ENCODE results near the gene R3HDM2. TPM values are rescaled to one million over a fixed set of nuclear protein-coding genes. Genes with fewer than 3 reads are reported as not detected.
A peak's percentile ranks its signal among the peaks of the same experiment; 100 is the strongest.

Gene R3HDM2
- total RNA-seq, 3 donors from 2014 or later: 31.6 to 43.0 (median 35.7) TPM

GRCh38 chr12:57476993-57477709 lies 46.3 kb upstream of the R3HDM2 start:
- peak overlapping the region in 1 of 2 donors; percentile 38 for H3K27ac ChIP-seq
- DNase-seq (ENCODE audit: low spot score in 2 of 2): no peak
- no peaks in the 10 kb centered on the region for H3K36me3 ChIP-seq
- peaks cover 0 to 15% of the 10 kb centered on the region in 2 donors for H3K4me1 ChIP-seq
- H3K4me3 ChIP-seq: peak overlapping the region; percentile 38 to 51 (median 48)
- peaks cover 0 to 33% of the 10 kb centered on the region in 2 donors for H3K27me3 ChIP-seq
- intact Hi-C loops (cut with DNase I; ENCODE audit: low total_unique reads): no loop called here
- no peaks in the 10 kb centered on the region for H3K9me3 ChIP-seq
- TF ChIP-seq CTCF (IDR thresholded peaks at IDR 0.05): no peak
- TF ChIP-seq POLR2AphosphoS5 (IDR thresholded peaks at IDR 0.05): no peak
- no peak for TF ChIP-seq POLR2A (IDR thresholded peaks at IDR 0.05)

DNA sequence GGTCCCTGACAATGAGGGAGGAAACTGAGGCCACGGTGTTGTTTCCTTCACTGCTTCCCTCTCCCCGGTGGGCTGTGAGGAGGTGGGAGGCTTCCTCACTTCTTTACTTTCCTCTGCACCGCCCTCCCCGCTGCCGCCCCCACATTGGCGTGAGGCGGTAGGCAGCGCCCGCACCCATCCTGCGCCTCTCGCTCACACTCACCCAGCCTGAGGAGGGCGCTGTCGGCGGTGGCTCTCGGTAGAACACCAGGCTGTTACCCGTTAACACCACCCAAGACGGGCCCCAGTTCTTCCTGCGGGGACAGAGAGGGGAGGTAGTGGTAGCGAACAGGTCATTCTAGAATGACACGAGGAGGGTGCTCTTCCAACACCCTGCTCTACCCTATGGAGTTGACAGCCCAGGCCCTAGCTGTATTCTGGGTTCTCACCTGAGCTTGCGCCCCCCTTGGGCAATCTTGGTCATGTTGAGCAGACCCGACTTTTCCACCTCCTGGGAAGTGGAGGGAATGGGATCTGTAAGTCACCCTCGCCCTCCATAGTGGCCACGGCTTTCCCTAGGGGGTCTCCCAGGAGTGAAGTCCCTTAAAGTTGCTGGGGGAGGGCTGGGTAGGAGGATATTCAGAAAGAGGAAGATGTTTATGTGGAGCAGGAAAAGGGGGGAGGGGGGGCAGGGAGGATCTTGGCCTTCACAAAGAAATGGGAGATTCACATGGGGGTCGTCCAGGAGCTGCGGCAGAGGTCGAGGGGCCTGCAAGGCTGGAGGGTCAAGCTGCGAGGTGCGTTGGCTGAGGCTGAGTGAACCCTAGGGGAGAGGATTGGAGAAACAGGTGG lies 45.5 kb upstream of the R3HDM2 start:
- TF ChIP-seq CTCF (IDR thresholded peaks at IDR 0.05): peak in 1 of 3 donors; percentile 14
- no peak for TF ChIP-seq POLR2A (IDR thresholded peaks at IDR 0.05)
- no peak for TF ChIP-seq POLR2AphosphoS5 (IDR thresholded peaks at IDR 0.05)
- H3K27ac ChIP-seq: peak overlapping the region in 1 of 2 donors; percentile 38
- H3K4me1 ChIP-seq: peaks cover 0 to 15% of the 10 kb centered on the region in 2 donors
- no peak for DNase-seq (ENCODE audit: low spot score in 2 of 2)
- intact Hi-C loops (cut with DNase I; ENCODE audit: low total_unique reads): no loop called here
- peaks cover 0 to 33% of the 10 kb centered on the region in 2 donors for H3K27me3 ChIP-seq
- no peaks in the 10 kb centered on the region for H3K36me3 ChIP-seq
- no peaks in the 10 kb centered on the region for H3K9me3 ChIP-seq
- peak overlapping the region; percentile 38 to 66 (median 51) for H3K4me3 ChIP-seq

DNA sequence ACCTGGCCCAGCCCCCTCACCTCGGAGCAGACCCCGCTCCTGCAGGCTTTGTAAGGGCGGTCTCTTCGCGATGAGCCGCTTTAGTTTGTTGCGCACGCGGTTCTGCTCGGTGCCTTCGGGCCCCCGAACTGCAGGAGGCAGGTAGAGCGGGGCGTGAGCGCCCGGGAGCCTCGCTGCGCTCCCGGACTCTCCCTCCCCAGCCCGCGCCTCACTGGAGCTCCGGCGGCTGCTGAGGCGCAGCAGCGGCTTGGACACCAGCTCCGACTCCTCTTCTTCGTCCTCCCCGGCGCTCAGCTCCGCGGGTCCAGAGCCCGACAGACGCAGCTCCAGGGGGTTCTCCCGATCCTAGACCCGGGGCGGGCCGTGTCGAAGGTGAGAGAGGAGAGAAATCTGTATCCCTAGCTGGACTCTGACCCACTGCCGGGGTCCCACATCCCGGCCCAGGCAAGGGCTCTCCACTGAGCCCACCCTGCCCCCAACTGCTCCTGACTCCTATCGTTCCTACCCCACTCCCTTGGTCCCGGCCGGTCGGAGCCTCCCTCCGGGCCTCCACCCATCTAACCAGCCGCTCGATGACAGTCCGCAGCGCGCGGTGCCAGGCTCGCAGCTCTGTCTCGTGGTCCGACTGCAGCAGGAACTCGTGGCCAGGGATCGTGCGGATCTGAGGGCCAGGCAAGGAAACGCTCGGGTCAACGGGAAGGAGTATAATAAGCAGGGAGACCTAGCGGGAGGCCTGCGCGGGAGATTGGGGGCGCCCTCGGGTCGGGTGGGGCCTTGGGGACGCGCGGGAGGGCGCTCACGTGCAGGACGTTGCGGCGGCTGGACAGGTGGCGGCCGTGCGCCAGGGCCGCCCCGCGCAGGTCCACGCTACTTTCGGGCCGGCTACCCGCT lies 44.7 kb upstream of the R3HDM2 start:
- no peak for TF ChIP-seq POLR2AphosphoS5 (IDR thresholded peaks at IDR 0.05)
- TF ChIP-seq POLR2A (IDR thresholded peaks at IDR 0.05): no peak
- TF ChIP-seq CTCF (IDR thresholded peaks at IDR 0.05): no peak
- Histone ChIP-seq H3K9me3 (no peaks in the 10 kb centered on the region), H3K4me3 (peak overlapping the region; percentile 38 to 66 (median 51)), H3K27me3 (peaks cover 0 to 33% of the 10 kb centered on the region in 2 donors), H3K36me3 (no peaks in the 10 kb centered on the region), H3K4me1 (peaks cover 0 to 15% of the 10 kb centered on the region in 2 donors), H3K27ac (no peak overlapping the region)
- DNase-seq (ENCODE audit: low spot score in 2 of 2): no peak
- intact Hi-C loops (cut with DNase I; ENCODE audit: low total_unique reads): no loop called here

GRCh38 chr12:57474862-57475261 lies 44.0 kb upstream of the R3HDM2 start:
- H3K4me1 ChIP-seq: peaks cover 0 to 15% of the 10 kb centered on the region in 2 donors
- intact Hi-C loops (cut with DNase I; ENCODE audit: low total_unique reads): no loop called here
- no peaks in the 10 kb centered on the region for H3K36me3 ChIP-seq
- no peak overlapping the region for H3K27ac ChIP-seq
- peaks cover 0 to 33% of the 10 kb centered on the region in 2 donors for H3K27me3 ChIP-seq
- H3K4me3 ChIP-seq: peak overlapping the region in 2 of 3 donors; percentile 51 to 66
- TF ChIP-seq POLR2A (IDR thresholded peaks at IDR 0.05): no peak
- no peak for TF ChIP-seq CTCF (IDR thresholded peaks at IDR 0.05)
- TF ChIP-seq POLR2AphosphoS5 (IDR thresholded peaks at IDR 0.05): no peak
- no peak for DNase-seq (ENCODE audit: low spot score in 2 of 2)
- no peaks in the 10 kb centered on the region for H3K9me3 ChIP-seq

Measured in breast epithelium (tissue), 4 donors.